CD4-positive, CD25-positive, alpha-beta regulatory T cell (primary cell): ENCODE measurements around the gene TSPAN18. TPM values are rescaled to one million over a fixed set of nuclear protein-coding genes. Genes with fewer than 3 reads are reported as not detected.

Source experiments
- ATAC-seq, 2 donors: fragments of 150-1000 bp; cut with Tn5 transposase; one replicate each; pipeline ENCODE4 v1.10.0; 2021; ENCODE audit warnings: low read depth in 2 of 2, moderate number of reproducible peaks in 2 of 2, moderate library complexity in 1 of 2
- DNase-seq, 3 donors: peaks; one replicate each; pipeline versions ENCODE4 v3.0.0 to v3.0.0-alpha.2; 2012 to 2022; ENCODE audit warnings: mixed read lengths in 1 of 3
- H3K27ac ChIP-seq: one replicate; pipeline ENCODE4 v1.7.0; 2013; ENCODE audit warnings: mild to moderate bottlenecking, low read length; ENCODE audit not compliant: insufficient read depth, poor library complexity, severe bottlenecking
- H3K27me3 ChIP-seq: one replicate; pipeline ENCODE4 v1.7.0; 2013; ENCODE audit warnings: low read length; ENCODE audit not compliant: control insufficient read depth, insufficient read depth
- H3K36me3 ChIP-seq: one replicate; pipeline ENCODE4 v1.7.0; 2013; ENCODE audit warnings: mild to moderate bottlenecking, low read length, moderate library complexity; ENCODE audit not compliant: control insufficient read depth, insufficient read depth
- H3K4me1 ChIP-seq: 2 replicates; pipeline ENCODE4 v1.7.0; 2013; ENCODE audit warnings: mild to moderate bottlenecking, low read length; ENCODE audit not compliant: insufficient read depth, control insufficient read depth, poor library complexity, severe bottlenecking
- H3K4me3 ChIP-seq: one replicate; pipeline ENCODE4 v1.7.0; 2013; ENCODE audit warnings: low read depth, mild to moderate bottlenecking, low read length, moderate library complexity
- H3K9me3 ChIP-seq, 2 experiments: 1 replicate in 1 of 2; 2 replicates in 1 of 2; pipeline ENCODE4 v1.7.0; 2013; ENCODE audit warnings: low read length in 2 of 2, mild to moderate bottlenecking in 1 of 2, moderate library complexity in 1 of 2; ENCODE audit not compliant: control insufficient read depth in 2 of 2
- H3K27ac Mint-ChIP-seq, 3 donors: one replicate each; pipeline ENCODE4 v1.8.0; 2020 to 2022; ENCODE audit warnings: mild to moderate bottlenecking in 3 of 3, mixed read lengths in 3 of 3, moderate library complexity in 2 of 3
- H3K27me3 Mint-ChIP-seq: one replicate; pipeline ENCODE4 v1.8.0; 2022; ENCODE audit warnings: mild to moderate bottlenecking, mixed read lengths
- H3K36me3 Mint-ChIP-seq: one replicate; pipeline ENCODE4 v1.8.0; 2020; ENCODE audit warnings: mixed read lengths
- H3K4me1 Mint-ChIP-seq, 4 donors: one replicate each; pipeline ENCODE4 v1.8.0; 2020 to 2022; ENCODE audit warnings: mixed read lengths in 4 of 4, mild to moderate bottlenecking in 1 of 4
- H3K4me3 Mint-ChIP-seq, 4 donors: one replicate each; pipeline ENCODE4 v1.8.0; 2020 to 2022; ENCODE audit warnings: mild to moderate bottlenecking in 4 of 4, mixed read lengths in 4 of 4, moderate library complexity in 3 of 4
- H3K9me3 Mint-ChIP-seq, 7 donors: one replicate each; pipeline ENCODE4 v1.8.0; 2020 to 2022; ENCODE audit warnings: mixed read lengths in 7 of 7, mild to moderate bottlenecking in 3 of 7, moderate library complexity in 2 of 7
- polyA plus RNA-seq, 4 donors: library from polyadenylated mRNA; unstranded; fragments of 300-500 nt; fragmentation: Illumina TruSeq; gene quantifications; one replicate each; pipeline ENCODE4 v1.2.3, GENCODE V29; 2021
- total RNA-seq: library from RNA; stranded (reverse); gene quantifications from one replicate; pipeline ENCODE4 v1.2.3, GENCODE V29; 2022

Gene TSPAN18
- total and polyA plus RNA-seq, 5 donors from 2014 or later, result 3.2 to 36.9 (median 4.9) TPM

DNA sequence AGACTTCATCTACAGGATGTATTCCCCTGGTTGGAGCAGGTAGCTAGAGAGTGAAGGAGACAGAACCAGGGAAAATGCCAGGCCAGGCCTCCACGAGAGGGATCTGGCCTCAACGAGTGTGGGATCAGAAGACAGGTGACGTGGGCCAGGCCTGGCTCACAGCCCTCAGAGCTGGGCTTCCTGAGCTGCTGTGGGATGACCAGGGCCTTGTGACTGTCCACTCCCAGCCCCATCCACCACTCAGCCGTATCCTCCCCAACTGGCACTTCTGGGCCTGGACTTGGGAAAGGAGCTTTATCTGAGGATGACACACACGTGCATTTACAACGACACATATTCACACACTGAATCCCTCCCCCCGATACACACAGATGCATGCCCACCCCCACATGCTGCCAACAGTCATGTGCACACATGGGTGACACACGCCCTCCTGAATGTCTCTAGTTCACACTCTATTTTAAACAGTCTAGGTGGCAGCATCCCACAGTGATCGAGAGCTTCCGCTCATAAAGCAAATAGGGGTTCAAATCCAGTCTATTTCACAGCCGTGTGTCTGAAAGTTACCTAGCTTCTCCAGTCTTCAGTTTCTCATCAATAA, 130.8 kb downstream of the TSPAN18 start:
- Histone ChIP-seq H3K36me3 (no peaks in the 10 kb centered on the region), H3K4me3 (no peak overlapping the region), H3K9me3 (no peaks in the 10 kb centered on the region), H3K27me3 (no peaks in the 10 kb centered on the region), H3K27ac (no peak overlapping the region), H3K4me1 (peaks cover 19% of the 10 kb centered on the region)
- H3K4me1 Mint-ChIP-seq, result peaks cover 0 to 35% (median 14%) of the 10 kb centered on the region in 4 donors
- H3K36me3 Mint-ChIP-seq, result peaks cover 20% of the 10 kb centered on the region
- no peak overlapping the region for H3K4me3 Mint-ChIP-seq
- ATAC-seq (no peak), DNase-seq (no peak)
- H3K9me3 Mint-ChIP-seq, result no peaks in the 10 kb centered on the region
- H3K27ac Mint-ChIP-seq, result peak overlapping the region in 2 of 3 donors; percentile 57 to 81
- H3K27me3 Mint-ChIP-seq, result no peaks in the 10 kb centered on the region

GRCh38 chr11:44858796-44859527, 132.2 kb downstream of the TSPAN18 start:
- H3K4me1 ChIP-seq, result peaks cover 20% of the 10 kb centered on the region
- H3K27ac ChIP-seq, result no peak overlapping the region
- DNase-seq (no peak), ATAC-seq (no peak)
- Mint-ChIP-seq H3K27me3 (peaks cover 4% of the 10 kb centered on the region), H3K36me3 (peaks cover 22% of the 10 kb centered on the region), H3K4me3 (no peak overlapping the region), H3K27ac (no peak overlapping the region), H3K4me1 (peaks cover 0 to 36% (median 20%) of the 10 kb centered on the region in 4 donors), H3K9me3 (no peaks in the 10 kb centered on the region)
- no peaks in the 10 kb centered on the region for H3K9me3 ChIP-seq
- no peaks in the 10 kb centered on the region for H3K36me3 ChIP-seq
- no peak overlapping the region for H3K4me3 ChIP-seq
- no peaks in the 10 kb centered on the region for H3K27me3 ChIP-seq

- Mint-ChIP-seq H3K4me3 (no peak overlapping the region), H3K36me3 (peaks cover 22% of the 10 kb centered on the region), H3K27ac (no peak overlapping the region), H3K4me1 (peaks cover 0 to 36% (median 20%) of the 10 kb centered on the region in 4 donors), H3K27me3 (peaks cover 4% of the 10 kb centered on the region), H3K9me3 (no peaks in the 10 kb centered on the region)
- H3K4me3 ChIP-seq, result no peak overlapping the region
- peaks cover 20% of the 10 kb centered on the region for H3K4me1 ChIP-seq
- no peak overlapping the region for H3K27ac ChIP-seq
- ATAC-seq (no peak), DNase-seq (no peak)
- H3K9me3 ChIP-seq, result no peaks in the 10 kb centered on the region
- no peaks in the 10 kb centered on the region for H3K36me3 ChIP-seq
- no peaks in the 10 kb centered on the region for H3K27me3 ChIP-seq
These were observed 132.8 kb downstream of the TSPAN18 start for GRCh38 chr11:44859528-44859925.

GRCh38 chr11:44860346-44860745, 133.6 kb downstream of the TSPAN18 start:
- DNase-seq, result no peak
- H3K4me3 Mint-ChIP-seq, result peak overlapping the region in 2 of 4 donors; percentile 33 to 38
- Histone ChIP-seq H3K9me3 (no peaks in the 10 kb centered on the region), H3K4me3 (no peak overlapping the region), H3K36me3 (no peaks in the 10 kb centered on the region), H3K27ac (no peak overlapping the region), H3K27me3 (no peaks in the 10 kb centered on the region), H3K4me1 (peaks cover 20% of the 10 kb centered on the region)
- no peaks in the 10 kb centered on the region for H3K9me3 Mint-ChIP-seq
- no peak for ATAC-seq
- H3K27me3 Mint-ChIP-seq, result peaks cover 4% of the 10 kb centered on the region
- peaks cover 22% of the 10 kb centered on the region for H3K36me3 Mint-ChIP-seq
- H3K4me1 Mint-ChIP-seq, result peaks cover 0 to 36% (median 20%) of the 10 kb centered on the region in 4 donors
- peak overlapping the region in 1 of 3 donors; percentile 6 for H3K27ac Mint-ChIP-seq

DNA sequence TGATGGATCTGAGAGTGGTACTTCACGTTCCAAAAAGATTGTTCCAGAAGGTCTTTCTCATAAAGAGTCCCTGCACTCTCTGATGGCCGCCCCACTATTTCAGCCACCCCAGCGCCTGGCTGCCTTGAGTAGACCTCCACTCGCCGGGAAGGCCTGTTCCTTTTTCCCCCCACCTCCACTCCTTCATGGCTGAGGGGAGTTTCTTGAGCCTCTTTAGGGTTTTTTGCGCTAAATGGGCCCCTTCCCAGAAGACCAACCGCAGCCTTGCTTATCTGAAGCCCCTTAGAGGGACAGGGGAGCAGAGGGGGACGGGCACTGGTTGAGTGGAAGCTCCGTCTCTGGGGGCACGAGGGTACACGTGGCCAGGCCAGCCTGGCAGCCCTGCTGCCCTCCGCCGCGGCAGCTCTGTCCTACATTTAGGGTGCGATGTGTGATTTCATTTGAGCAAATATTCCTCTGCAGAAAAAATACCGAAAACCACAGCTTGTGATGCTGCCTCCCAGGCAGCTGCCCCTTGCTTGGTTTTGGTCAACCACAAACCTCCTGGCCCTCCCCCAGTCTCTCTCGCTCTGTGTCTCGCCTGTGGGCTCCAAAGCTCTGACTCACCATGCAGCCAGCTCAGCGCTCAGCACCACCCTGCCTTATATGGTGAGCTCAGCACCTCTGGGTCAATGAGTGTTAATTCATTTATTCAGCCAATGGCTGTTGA, 135.2 kb downstream of the TSPAN18 start:
- H3K27me3 Mint-ChIP-seq, result peaks cover 4% of the 10 kb centered on the region
- peaks cover 0 to 33% (median 16%) of the 10 kb centered on the region in 4 donors for H3K4me1 Mint-ChIP-seq
- Histone ChIP-seq H3K9me3 (no peaks in the 10 kb centered on the region), H3K27ac (no peak overlapping the region), H3K4me1 (peaks cover 20% of the 10 kb centered on the region), H3K4me3 (peak overlapping the region; percentile 13), H3K27me3 (no peaks in the 10 kb centered on the region), H3K36me3 (no peaks in the 10 kb centered on the region)
- H3K4me3 Mint-ChIP-seq, result peak overlapping the region in 3 of 4 donors; percentile 24 to 62 (median 53)
- H3K9me3 Mint-ChIP-seq, result no peaks in the 10 kb centered on the region
- H3K27ac Mint-ChIP-seq, result peak overlapping the region in 2 of 3 donors; percentile 52 to 66
- ATAC-seq, result peak; percentile 93 to 98
- peak; percentile 18 to 71 (median 31) for DNase-seq
- H3K36me3 Mint-ChIP-seq, result peaks cover 17% of the 10 kb centered on the region

DNA sequence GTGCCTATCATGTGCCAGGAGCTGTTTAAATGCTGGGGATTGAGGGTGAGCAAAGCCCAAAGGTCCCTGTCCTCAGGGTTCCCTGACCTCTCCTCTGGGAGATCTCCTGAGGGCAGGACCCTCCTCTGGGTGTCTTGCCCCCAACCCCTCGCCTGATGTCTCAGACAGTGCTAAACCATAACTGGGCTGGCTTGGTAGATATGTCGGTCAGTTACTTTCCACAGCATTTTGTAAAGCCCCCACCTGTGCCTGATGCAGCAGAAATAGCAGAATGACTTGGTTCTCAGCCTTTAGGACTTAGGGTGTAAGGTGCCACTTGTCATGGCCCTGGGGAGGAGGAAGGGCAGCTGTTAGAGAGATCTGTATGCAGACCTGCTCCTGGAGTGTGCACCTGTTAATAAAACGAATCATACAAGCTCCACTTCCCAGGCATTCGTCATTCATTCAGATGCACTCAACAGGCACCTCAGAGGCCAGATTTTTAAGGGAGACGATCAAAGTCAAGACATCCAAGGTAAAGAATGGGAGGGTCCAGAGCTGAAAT, 135.9 kb downstream of the TSPAN18 start:
- DNase-seq (no peak), ATAC-seq (peak in 1 of 2 donors; percentile 5)
- Histone ChIP-seq H3K27me3 (no peaks in the 10 kb centered on the region), H3K4me1 (peaks cover 20% of the 10 kb centered on the region), H3K9me3 (no peaks in the 10 kb centered on the region), H3K36me3 (no peaks in the 10 kb centered on the region), H3K27ac (no peak overlapping the region), H3K4me3 (peak overlapping the region; percentile 2)
- Mint-ChIP-seq H3K4me3 (peak overlapping the region in 2 of 4 donors; percentile 53 to 62), H3K27me3 (peaks cover 4% of the 10 kb centered on the region), H3K27ac (peak overlapping the region; percentile 52 to 66 (median 54)), H3K4me1 (peaks cover 0 to 31% (median 17%) of the 10 kb centered on the region in 4 donors), H3K36me3 (peaks cover 18% of the 10 kb centered on the region), H3K9me3 (no peaks in the 10 kb centered on the region)

GRCh38 chr11:44863231-44863630, 136.5 kb downstream of the TSPAN18 start:
- Mint-ChIP-seq H3K4me1 (peaks cover 0 to 31% (median 19%) of the 10 kb centered on the region in 4 donors), H3K27me3 (peaks cover 4% of the 10 kb centered on the region), H3K27ac (no peak overlapping the region), H3K36me3 (peaks cover 18% of the 10 kb centered on the region), H3K9me3 (no peaks in the 10 kb centered on the region), H3K4me3 (no peak overlapping the region)
- Histone ChIP-seq H3K27me3 (no peaks in the 10 kb centered on the region), H3K36me3 (no peaks in the 10 kb centered on the region), H3K4me3 (no peak overlapping the region), H3K4me1 (peaks cover 20% of the 10 kb centered on the region), H3K27ac (no peak overlapping the region), H3K9me3 (no peaks in the 10 kb centered on the region)
- DNase-seq (no peak), ATAC-seq (no peak)
